ENCODE measurements around the gene LIG1. TPM values are rescaled to one million over a fixed set of nuclear protein-coding genes. Genes with fewer than 3 reads are reported as not detected.

LIG1 gene
- total RNA-seq, 4 donors from 2014 or later = 2.7 to 12.6 (median 7.1) TPM

- WGBS, 2 donors (ENCODE audit: low coverage in 1 of 2) = 64 to 74% methylated on average over 6 to 7 of the region's 8 CpGs
- ATAC-seq = no peak
- Histone ChIP-seq H3K27me3 (no peaks in the 10 kb centered on the region), H3K27ac (no peak overlapping the region), H3K4me3 (no peak overlapping the region), H3K36me3 (peaks cover 0 to 32% of the 10 kb centered on the region in 2 donors), H3K4me1 (no peaks in the 10 kb centered on the region), H3K9me3 (no peaks in the 10 kb centered on the region)
- TF ChIP-seq POLR2A (IDR thresholded peaks at IDR 0.05) (no peak), EP300 (IDR thresholded peaks at IDR 0.05) (no peak), CTCF (IDR thresholded peaks at IDR 0.05) (no peak), POLR2AphosphoS5 (IDR thresholded peaks at IDR 0.05) (no peak)
These were observed 34.7 kb downstream of the LIG1 start for GRCh38 chr19:48135411-48135810.

GRCh38 chr19:48133094-48133493, 37.0 kb downstream of the LIG1 start:
- ATAC-seq = no peak
- WGBS, 2 donors (ENCODE audit: low coverage in 1 of 2) = 98% methylated on average over 6 of the region's 6 CpGs; no CpG with 5 or more reads in 1 of the 2 donors

DNA sequence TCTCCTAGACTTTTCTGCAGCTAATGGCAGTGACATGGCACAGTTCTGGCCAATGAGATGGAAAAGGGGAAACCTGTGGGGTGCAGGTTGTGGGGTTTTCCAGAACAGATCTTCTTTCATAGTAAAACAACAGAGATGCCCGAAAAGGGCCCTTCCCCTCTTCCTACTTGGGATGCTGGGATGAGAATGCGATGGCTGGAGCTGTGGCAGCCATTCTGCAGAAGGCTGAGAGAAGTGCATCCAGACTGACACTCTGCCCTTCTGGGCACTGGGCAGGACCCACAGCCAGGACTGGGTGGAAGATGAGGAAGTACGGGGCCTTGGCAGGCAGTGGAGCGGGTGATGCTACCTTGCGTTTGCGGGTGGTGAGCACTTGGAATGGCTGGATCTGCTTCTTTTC, 42.6 kb downstream of the LIG1 start:
- H3K4me1 ChIP-seq = peaks cover 0 to 5% (median 0%) of the 10 kb centered on the region in 3 donors
- ATAC-seq = no peak
- no peak overlapping the region for H3K27ac ChIP-seq
- H3K27me3 ChIP-seq = no peaks in the 10 kb centered on the region
- H3K4me3 ChIP-seq = no peak overlapping the region
- 79 to 89% methylated on average over 5 to 6 of the region's 6 CpGs for whole genome bisulfite sequencing, 2 donors (ENCODE audit: low coverage in 1 of 2)
- peaks cover 0 to 52% of the 10 kb centered on the region in 2 donors for H3K36me3 ChIP-seq
- TF ChIP-seq CTCF (IDR thresholded peaks at IDR 0.05) (no peak), POLR2AphosphoS5 (IDR thresholded peaks at IDR 0.05) (no peak), EP300 (IDR thresholded peaks at IDR 0.05) (no peak)
- H3K9me3 ChIP-seq = no peaks in the 10 kb centered on the region

More at GRCh38 chr19:48133094-48133493, 37.0 kb downstream of the LIG1 start:
- TF ChIP-seq POLR2AphosphoS5 (IDR thresholded peaks at IDR 0.05) (no peak), CTCF (IDR thresholded peaks at IDR 0.05) (no peak), EP300 (IDR thresholded peaks at IDR 0.05) (no peak), POLR2A (IDR thresholded peaks at IDR 0.05) (no peak)
- no peak overlapping the region for H3K27ac ChIP-seq
- no peaks in the 10 kb centered on the region for H3K4me1 ChIP-seq
- no peak overlapping the region for H3K4me3 ChIP-seq
- no peaks in the 10 kb centered on the region for H3K9me3 ChIP-seq
- H3K27me3 ChIP-seq = no peaks in the 10 kb centered on the region
- peaks cover 0 to 35% of the 10 kb centered on the region in 2 donors for H3K36me3 ChIP-seq

- Histone ChIP-seq H3K9me3 (no peaks in the 10 kb centered on the region), H3K36me3 (peaks cover 0 to 43% of the 10 kb centered on the region in 2 donors), H3K27me3 (no peaks in the 10 kb centered on the region), H3K4me1 (peaks cover 0 to 5% (median 0%) of the 10 kb centered on the region in 3 donors), H3K27ac (no peak overlapping the region), H3K4me3 (no peak overlapping the region)
- 34 to 74% methylated on average over 7 to 11 of the region's 12 CpGs for WGBS, 2 donors (ENCODE audit: low coverage in 1 of 2)
- no peak for ATAC-seq
- TF ChIP-seq EP300 (IDR thresholded peaks at IDR 0.05) (no peak), POLR2A (IDR thresholded peaks at IDR 0.05) (no peak), POLR2AphosphoS5 (IDR thresholded peaks at IDR 0.05) (no peak), CTCF (IDR thresholded peaks at IDR 0.05) (no peak)
These were observed 46.1 kb downstream of the LIG1 start for GRCh38 chr19:48123907-48124651.

GRCh38 chr19:48122421-48122820, 47.7 kb downstream of the LIG1 start:
- H3K4me3 ChIP-seq = no peak overlapping the region
- H3K27ac ChIP-seq = no peak overlapping the region
- WGBS, 2 donors (ENCODE audit: low coverage in 1 of 2) = 60 to 77% methylated on average over 2 to 6 of the region's 14 CpGs
- H3K36me3 ChIP-seq = peaks cover 0 to 40% of the 10 kb centered on the region in 2 donors
- H3K4me1 ChIP-seq = peaks cover 0 to 5% (median 0%) of the 10 kb centered on the region in 3 donors
- no peak for TF ChIP-seq CTCF (IDR thresholded peaks at IDR 0.05)
- no peak for TF ChIP-seq POLR2AphosphoS5 (IDR thresholded peaks at IDR 0.05)
- no peak for TF ChIP-seq POLR2A (IDR thresholded peaks at IDR 0.05)
- TF ChIP-seq EP300 (IDR thresholded peaks at IDR 0.05) = no peak
- H3K27me3 ChIP-seq = no peaks in the 10 kb centered on the region
- H3K9me3 ChIP-seq = no peaks in the 10 kb centered on the region
- ATAC-seq = no peak
